22Rv1 (cell line): ENCODE data around the gene TTC21B.
"Not testable (repeated sequence)": the region's sequence is repeated elsewhere in the genome, so short reads cannot be mapped to it uniquely, and the experiment has no call there.

Source experiments
- H3K27ac ChIP-seq: fragments of 450-650 bp; 2 replicates; pipeline ENCODE4 v1.5.1; 2017
- CTCF ChIP-seq: fragments of 450-650 bp; IDR thresholded peaks from 2 replicates; pipeline ENCODE4 v1.5.1; 2017; ENCODE audit warnings: mild to moderate bottlenecking
- ZFX ChIP-seq: fragments of 450-650 bp; IDR thresholded peaks from 2 replicates; pipeline ENCODE4 v1.6.1; 2017; ENCODE audit warnings: antibody characterized with exemption, borderline replicate concordance

TTC21B gene

DNA sequence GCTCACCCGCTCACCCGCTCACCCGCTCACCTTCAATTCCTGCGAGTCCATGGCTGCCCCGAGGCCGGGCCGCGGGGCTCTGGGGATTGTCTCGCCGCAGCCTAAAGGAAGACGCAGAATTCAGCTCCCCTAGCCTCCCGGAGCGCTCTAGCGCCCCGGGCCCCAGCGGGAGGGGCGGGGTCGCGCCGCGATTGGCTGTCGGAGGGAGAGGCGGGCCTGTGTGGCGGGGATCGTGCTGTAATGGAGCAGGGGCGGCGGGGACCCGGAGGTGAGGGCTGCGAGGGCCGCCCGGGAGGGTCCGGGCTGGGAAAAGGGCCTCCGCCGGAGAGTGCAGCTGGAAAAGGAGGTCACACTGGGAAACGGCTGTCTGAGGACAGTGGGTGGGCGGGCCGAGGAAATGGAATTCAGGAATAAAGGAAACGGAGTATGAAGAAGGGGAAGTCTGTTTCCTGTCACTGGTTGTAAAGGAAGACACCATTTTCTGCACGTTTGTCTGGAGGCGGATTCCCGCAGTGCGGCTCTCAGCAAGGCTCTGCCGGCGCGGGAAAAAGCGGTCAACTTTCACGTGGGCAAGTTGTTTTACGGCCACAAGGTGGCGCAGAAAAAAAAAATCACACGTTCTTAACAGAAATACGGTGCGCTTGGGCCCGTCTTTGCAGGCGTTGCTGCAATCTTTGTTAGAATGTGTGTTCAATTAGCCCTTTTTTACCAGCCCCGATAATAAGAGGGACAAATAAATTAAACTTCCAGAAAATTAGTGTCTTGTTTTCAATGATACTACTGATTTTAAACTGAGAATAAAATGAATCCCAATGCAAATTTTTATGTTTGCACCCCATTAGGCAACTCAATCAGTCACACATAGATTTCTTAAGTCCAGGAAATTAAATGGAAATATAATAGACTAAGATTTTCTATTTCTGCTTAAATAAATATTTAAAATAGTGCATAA lies at the start of gene TTC21B:
TTC21B (minus strand) TSS at position 122 of the 952 bp plus-strand sequence; CDS start at position 51, 71 bp downstream.
- TF ChIP-seq ZFX (no peak), CTCF (peak; percentile 58)
- peak within 1 kb of the TSS; percentile 83 for H3K27ac ChIP-seq

DNA sequence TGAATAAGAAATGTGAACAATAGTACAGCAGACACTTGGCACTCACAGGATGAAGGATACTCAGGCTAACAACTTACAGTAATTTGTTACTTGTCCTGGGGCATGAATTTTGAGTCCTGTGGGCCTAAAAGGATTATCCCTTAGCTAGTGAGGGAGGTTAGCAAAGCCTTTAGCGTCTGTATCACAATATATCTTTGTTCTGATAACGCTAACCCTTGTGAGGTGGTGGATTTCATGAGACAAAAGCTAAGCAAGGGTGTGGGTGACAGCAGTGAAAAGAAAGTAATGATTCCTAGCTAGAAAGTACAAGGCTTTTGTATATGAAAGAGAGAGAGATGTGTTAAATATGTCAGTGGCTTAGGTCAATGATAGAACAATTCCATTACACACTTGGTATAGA lies 46.8 kb upstream of the TTC21B start:
- TF ChIP-seq ZFX (no peak), CTCF (no peak)
- H3K27ac ChIP-seq, result no peak overlapping the region

DNA sequence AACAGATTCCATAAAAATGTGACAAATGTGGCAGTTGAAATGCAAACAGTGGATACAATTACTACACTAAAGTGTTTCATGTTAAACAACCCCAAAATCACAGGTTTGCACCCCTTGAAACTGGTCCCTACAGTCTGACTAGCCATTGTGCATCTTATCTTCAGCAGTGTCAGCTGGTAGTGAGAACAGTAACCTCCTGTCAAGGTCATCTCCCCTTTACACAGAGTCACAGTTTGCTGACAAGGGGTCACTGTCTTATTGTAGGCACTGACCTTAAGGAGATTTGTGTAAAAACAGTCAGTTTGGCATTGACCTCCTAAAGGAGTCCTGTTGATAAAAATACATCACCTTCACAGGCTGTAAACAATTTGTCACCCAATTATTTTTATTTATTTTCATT lies 37.3 kb upstream of the TTC21B start:
- no peak for TF ChIP-seq CTCF
- TF ChIP-seq ZFX, result no peak
- H3K27ac ChIP-seq, result no peak overlapping the region

GRCh38 chr2:165989851-165990250 lies 36.3 kb upstream of the TTC21B start:
- no peak for TF ChIP-seq CTCF
- no peak for TF ChIP-seq ZFX
- no peak overlapping the region for H3K27ac ChIP-seq

DNA sequence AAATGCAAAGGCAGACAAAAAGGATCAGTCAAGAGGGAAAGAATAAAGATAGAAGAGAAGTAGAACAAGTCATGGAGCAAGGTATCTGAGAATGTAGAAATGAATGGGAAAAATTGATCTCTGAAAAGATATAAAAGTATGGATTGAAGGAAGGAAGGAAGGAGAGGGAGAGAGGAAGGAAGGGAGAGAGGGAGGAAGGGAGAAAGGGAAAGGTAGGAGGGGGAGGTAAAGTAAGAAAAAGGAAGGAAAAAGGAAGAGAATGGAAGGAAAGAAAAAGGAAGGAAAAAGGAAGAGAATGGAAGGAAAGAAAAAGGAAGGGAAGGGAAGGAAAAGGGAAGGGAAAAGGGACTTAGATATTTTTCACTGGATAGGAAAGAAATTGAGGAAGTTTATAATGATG lies 31.5 kb upstream of the TTC21B start:
- TF ChIP-seq CTCF (no peak), ZFX (no peak)
- no peak overlapping the region for H3K27ac ChIP-seq

GRCh38 chr2:165972161-165972560 lies 18.6 kb upstream of the TTC21B start:
- not testable (repeated sequence) for H3K27ac ChIP-seq

GRCh38 chr2:165970663-165971062 lies 17.1 kb upstream of the TTC21B start:
- TF ChIP-seq ZFX (no peak), CTCF (no peak)
- no peak overlapping the region for H3K27ac ChIP-seq
